ENCODE measurements around the gene GJC2. TPM values are rescaled to one million over a fixed set of nuclear protein-coding genes. Genes with fewer than 3 reads are reported as not detected.

GJC2 gene
- total RNA-seq, 1 experiment from 2014 or later: 0.72 TPM

- ATAC-seq (no peak), DNase-seq (ENCODE audit: low spot score) (peak; percentile 4)
- TF ChIP-seq E2F5 (CRISPR knock-in tag; IDR thresholded peaks at IDR 0.05): no peak
- TF ChIP-seq JAZF1 (CRISPR knock-in tag; IDR thresholded peaks at IDR 0.05): no peak
- TF ChIP-seq, protein P1, sequence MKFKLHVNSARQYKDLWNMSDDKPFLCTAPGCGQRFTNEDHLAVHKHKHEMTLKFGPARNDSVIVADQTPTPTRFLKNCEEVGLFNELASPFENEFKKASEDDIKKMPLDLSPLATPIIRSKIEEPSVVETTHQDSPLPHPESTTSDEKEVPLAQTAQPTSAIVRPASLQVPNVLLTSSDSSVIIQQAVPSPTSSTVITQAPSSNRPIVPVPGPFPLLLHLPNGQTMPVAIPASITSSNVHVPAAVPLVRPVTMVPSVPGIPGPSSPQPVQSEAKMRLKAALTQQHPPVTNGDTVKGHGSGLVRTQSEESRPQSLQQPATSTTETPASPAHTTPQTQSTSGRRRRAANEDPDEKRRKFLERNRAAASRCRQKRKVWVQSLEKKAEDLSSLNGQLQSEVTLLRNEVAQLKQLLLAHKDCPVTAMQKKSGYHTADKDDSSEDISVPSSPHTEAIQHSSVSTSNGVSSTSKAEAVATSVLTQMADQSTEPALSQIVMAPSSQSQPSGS (CRISPR knock-in tag; IDR thresholded peaks at IDR 0.05; ENCODE audit: borderline replicate concordance, low read depth): no peak
- TF ChIP-seq, protein P2, sequence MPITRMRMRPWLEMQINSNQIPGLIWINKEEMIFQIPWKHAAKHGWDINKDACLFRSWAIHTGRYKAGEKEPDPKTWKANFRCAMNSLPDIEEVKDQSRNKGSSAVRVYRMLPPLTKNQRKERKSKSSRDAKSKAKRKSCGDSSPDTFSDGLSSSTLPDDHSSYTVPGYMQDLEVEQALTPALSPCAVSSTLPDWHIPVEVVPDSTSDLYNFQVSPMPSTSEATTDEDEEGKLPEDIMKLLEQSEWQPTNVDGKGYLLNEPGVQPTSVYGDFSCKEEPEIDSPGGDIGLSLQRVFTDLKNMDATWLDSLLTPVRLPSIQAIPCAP (CRISPR knock-in tag; IDR thresholded peaks at IDR 0.05): no peak
- TF ChIP-seq TEAD4 (CRISPR knock-in tag; IDR thresholded peaks at IDR 0.05): no peak
- no peak for TF ChIP-seq TCF7 (CRISPR knock-in tag; IDR thresholded peaks at IDR 0.05; ENCODE audit: low read depth)
- TF ChIP-seq E2F4 (CRISPR knock-in tag; IDR thresholded peaks at IDR 0.05; ENCODE audit: borderline replicate concordance, low read depth): no peak
- TF ChIP-seq NR3C1 (CRISPR knock-in tag; conservative IDR thresholded peaks at IDR 0.05; ENCODE audit: low read depth): no peak
- TF ChIP-seq ZNF121 (CRISPR knock-in tag; IDR thresholded peaks at IDR 0.05): no peak
- TF ChIP-seq ETV6 (CRISPR knock-in tag; IDR thresholded peaks at IDR 0.05): no peak
- TF ChIP-seq, protein P3, sequence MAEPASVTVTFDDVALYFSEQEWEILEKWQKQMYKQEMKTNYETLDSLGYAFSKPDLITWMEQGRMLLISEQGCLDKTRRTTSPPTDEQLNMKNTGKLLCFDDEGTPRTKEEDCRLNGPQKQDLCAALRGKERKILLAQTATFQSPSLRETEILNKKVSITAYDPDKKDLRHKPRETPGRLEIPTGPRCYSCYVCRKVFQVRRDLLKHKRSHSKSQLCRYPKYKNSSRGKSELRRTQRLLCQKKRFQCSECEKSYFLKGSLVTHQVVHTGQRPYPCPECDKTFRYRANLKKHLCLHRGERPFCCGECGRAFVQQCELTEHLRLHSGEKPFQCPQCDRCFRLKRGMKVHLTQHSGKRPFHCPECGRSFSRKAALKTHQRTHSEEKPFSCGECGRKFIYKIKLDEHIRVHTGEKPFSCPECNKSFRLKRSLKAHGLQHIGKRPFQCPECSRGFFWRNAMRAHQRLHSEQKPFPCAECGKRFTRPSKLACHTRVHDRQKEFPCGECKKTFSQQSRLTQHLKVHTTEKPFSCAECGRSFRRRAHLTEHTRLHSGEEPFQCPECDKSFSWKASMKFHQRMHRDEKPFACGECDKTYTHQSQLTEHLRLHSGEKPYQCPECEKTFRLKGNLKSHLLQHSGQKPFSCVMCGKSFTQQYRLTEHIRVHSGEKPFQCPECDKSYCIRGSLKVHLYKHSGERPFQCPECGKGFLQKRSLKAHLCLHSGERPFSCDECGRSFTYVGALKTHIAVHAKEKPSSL (CRISPR knock-in tag; conservative IDR thresholded peaks at IDR 0.05): no peak
- no peak for TF ChIP-seq ZNF423 (CRISPR knock-in tag; IDR thresholded peaks at IDR 0.05)
- no peak for TF ChIP-seq ZNF219 (CRISPR knock-in tag; IDR thresholded peaks at IDR 0.05; ENCODE audit: borderline replicate concordance)
- no peak for TF ChIP-seq SP1 (CRISPR knock-in tag; conservative IDR thresholded peaks at IDR 0.05)
- ChIA-PET CTCF (interaction anchor here (1.5 to 1.6 kb wide), 2 partner anchors 12 to 22 kb away, joined by 4 to 5 read pairs; no protein-coding TSS in a partner anchor), POLR2A (interaction anchor here (0.7 to 1.3 kb wide), 3 partner anchors 10 to 31 kb away, joined by 3 to 4 read pairs (median 3); partner anchors contain the start of gene IBA57)
- H3K36me3 Mint-ChIP-seq: no peaks in the 10 kb centered on the region
- 0 out of 2 replicates have a peak, but pooled peaks cover 2% of the 10 kb centered on the region for H3K4me1 Mint-ChIP-seq
- H3K27ac Mint-ChIP-seq: no peak overlapping the region
- H3K9me3 Mint-ChIP-seq: no peaks in the 10 kb centered on the region
- H3K27me3 Mint-ChIP-seq (ENCODE audit: low read depth): peaks cover 10% of the 10 kb centered on the region
- no peak overlapping the region for H3K4me3 Mint-ChIP-seq
Measured at GRCh38 chr1:228152918-228153258, 3.2 kb downstream of the GJC2 start.

DNA sequence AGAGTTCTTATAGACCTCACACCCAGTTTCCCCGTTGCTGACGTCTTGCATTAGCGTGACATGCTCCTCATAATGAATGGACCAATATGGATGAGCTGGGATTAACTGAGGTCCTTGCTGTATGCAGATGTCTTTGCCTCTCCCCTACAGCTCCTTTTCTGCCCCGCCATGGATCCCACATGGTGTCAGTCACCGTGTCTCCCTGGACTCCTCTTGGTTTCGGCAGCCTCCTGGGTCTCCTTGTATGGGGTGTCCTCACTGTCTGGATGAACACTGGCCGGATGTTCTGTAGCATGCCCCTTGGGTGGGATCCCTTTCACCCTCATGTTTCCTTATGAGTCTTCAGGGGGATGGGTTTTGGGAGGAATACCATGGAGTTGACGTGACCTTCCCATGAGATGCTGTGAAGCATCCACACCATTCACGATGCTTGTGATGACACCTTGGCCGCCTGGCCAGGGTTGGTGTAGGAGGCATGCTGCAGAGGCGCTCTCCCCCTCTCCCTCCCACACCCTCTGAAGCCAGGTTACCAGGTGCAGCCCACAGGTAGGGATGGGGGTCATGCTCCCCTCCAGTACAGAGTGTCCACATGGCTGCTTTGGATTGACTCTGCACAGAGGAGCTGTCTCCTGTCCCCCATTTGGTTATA, 4.4 kb downstream of the GJC2 start:
- DNase-seq (ENCODE audit: low spot score) (peak; percentile 8), ATAC-seq (no peak)
- no peaks in the 10 kb centered on the region for H3K9me3 Mint-ChIP-seq
- POLR2A ChIA-PET: no interaction called here
- H3K4me3 Mint-ChIP-seq: no peak overlapping the region
- H3K4me1 Mint-ChIP-seq: 0 out of 2 replicates have a peak, but pooled peaks cover 2% of the 10 kb centered on the region
- no peak overlapping the region for H3K27ac Mint-ChIP-seq
- no peaks in the 10 kb centered on the region for H3K36me3 Mint-ChIP-seq
- H3K27me3 Mint-ChIP-seq (ENCODE audit: low read depth): peaks cover 10% of the 10 kb centered on the region
- CTCF ChIA-PET: interaction anchor here (1.3 kb wide), 1 partner anchor 23 kb away, joined by 3 read pairs; no protein-coding TSS in a partner anchor
- no peak for TF ChIP-seq FOXK1 (CRISPR knock-in tag; IDR thresholded peaks at IDR 0.05)
- TF ChIP-seq NR2C2 (CRISPR knock-in tag; IDR thresholded peaks at IDR 0.05): no peak
- no peak for TF ChIP-seq STAT6 (CRISPR knock-in tag; conservative IDR thresholded peaks at IDR 0.05; ENCODE audit: low read depth)
- TF ChIP-seq, protein P4, sequence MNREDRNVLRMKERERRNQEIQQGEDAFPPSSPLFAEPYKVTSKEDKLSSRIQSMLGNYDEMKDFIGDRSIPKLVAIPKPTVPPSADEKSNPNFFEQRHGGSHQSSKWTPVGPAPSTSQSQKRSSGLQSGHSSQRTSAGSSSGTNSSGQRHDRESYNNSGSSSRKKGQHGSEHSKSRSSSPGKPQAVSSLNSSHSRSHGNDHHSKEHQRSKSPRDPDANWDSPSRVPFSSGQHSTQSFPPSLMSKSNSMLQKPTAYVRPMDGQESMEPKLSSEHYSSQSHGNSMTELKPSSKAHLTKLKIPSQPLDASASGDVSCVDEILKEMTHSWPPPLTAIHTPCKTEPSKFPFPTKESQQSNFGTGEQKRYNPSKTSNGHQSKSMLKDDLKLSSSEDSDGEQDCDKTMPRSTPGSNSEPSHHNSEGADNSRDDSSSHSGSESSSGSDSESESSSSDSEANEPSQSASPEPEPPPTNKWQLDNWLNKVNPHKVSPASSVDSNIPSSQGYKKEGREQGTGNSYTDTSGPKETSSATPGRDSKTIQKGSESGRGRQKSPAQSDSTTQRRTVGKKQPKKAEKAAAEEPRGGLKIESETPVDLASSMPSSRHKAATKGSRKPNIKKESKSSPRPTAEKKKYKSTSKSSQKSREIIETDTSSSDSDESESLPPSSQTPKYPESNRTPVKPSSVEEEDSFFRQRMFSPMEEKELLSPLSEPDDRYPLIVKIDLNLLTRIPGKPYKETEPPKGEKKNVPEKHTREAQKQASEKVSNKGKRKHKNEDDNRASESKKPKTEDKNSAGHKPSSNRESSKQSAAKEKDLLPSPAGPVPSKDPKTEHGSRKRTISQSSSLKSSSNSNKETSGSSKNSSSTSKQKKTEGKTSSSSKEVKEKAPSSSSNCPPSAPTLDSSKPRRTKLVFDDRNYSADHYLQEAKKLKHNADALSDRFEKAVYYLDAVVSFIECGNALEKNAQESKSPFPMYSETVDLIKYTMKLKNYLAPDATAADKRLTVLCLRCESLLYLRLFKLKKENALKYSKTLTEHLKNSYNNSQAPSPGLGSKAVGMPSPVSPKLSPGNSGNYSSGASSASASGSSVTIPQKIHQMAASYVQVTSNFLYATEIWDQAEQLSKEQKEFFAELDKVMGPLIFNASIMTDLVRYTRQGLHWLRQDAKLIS (CRISPR knock-in tag; IDR thresholded peaks at IDR 0.05; ENCODE audit: borderline replicate concordance): no peak
- TF ChIP-seq TEAD4 (CRISPR knock-in tag; IDR thresholded peaks at IDR 0.05): no peak
- TF ChIP-seq SMAD4 (CRISPR knock-in tag; IDR thresholded peaks at IDR 0.05): no peak
- no peak for TF ChIP-seq ZBTB21 (CRISPR knock-in tag; IDR thresholded peaks at IDR 0.05; ENCODE audit: borderline replicate concordance)
